OCI-LY7 (cell line): ENCODE measurements around the gene RIN3.

ENCODE experiments used
- EZH2phosphoT487 ChIP-seq: fragments of 200-600 bp; sonication (generic); IDR thresholded peaks from 2 replicates; pipeline ENCODE4 v1.6.1; 2018; ENCODE audit warnings: low read depth, borderline replicate concordance, mild to moderate bottlenecking, mixed run types, antibody characterized with exemption, low read length, moderate library complexity, mixed read lengths
- TF ChIP-seq, protein P1 (sequence below): fragments of 200-600 bp; sonication (generic); conservative IDR thresholded peaks from 2 replicates; pipeline ENCODE4 v1.5.1; 2014; ENCODE audit warnings: mild to moderate bottlenecking, antibody characterized with exemption, low read length, moderate library complexity, mixed read lengths

DNA sequence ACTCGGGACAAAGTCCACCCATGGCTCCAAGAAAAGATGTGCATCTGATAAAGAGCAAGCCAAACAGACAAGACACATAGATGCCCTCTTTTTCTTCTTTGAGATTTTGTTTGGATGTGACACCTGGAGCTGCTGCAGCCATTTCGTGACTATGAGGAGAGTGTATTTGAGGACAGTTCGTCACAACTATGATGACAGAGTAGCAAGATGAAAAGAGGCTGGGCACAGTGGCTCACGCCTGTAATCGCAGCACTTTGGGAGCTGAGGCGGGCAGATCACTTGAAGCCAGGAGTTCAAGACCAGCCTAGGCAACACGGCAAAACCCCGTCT, 213.3 kb downstream of the RIN3 start:
- TF ChIP-seq, protein P1, sequence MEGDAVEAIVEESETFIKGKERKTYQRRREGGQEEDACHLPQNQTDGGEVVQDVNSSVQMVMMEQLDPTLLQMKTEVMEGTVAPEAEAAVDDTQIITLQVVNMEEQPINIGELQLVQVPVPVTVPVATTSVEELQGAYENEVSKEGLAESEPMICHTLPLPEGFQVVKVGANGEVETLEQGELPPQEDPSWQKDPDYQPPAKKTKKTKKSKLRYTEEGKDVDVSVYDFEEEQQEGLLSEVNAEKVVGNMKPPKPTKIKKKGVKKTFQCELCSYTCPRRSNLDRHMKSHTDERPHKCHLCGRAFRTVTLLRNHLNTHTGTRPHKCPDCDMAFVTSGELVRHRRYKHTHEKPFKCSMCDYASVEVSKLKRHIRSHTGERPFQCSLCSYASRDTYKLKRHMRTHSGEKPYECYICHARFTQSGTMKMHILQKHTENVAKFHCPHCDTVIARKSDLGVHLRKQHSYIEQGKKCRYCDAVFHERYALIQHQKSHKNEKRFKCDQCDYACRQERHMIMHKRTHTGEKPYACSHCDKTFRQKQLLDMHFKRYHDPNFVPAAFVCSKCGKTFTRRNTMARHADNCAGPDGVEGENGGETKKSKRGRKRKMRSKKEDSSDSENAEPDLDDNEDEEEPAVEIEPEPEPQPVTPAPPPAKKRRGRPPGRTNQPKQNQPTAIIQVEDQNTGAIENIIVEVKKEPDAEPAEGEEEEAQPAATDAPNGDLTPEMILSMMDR, result no peak
- no peak for TF ChIP-seq EZH2phosphoT487
